IPS-NIHi7 (cell line): Measurements from ENCODE around the gene TMEM18.
A peak's percentile ranks its signal among the peaks of the same experiment; 100 is the strongest.

Experiments used
- DNase-seq: peaks from one replicate; pipeline ENCODE4 v3.0.0; 2012; ENCODE audit warnings: mixed read lengths; ENCODE audit errors: extremely low spot score

The TMEM18 gene

GRCh38 chr2:651951-652373, 25.2 kb downstream of the TMEM18 start:
- no peak for DNase-seq

GRCh38 chr2:650343-651310, 26.6 kb downstream of the TMEM18 start:
- no peak for DNase-seq

- DNase-seq, result no peak
Observed at GRCh38 chr2:649426-650342, 27.5 kb downstream of the TMEM18 start.

GRCh38 chr2:648476-649424, 28.5 kb downstream of the TMEM18 start:
- DNase-seq, result no peak

GRCh38 chr2:647691-648231, 29.4 kb downstream of the TMEM18 start:
- DNase-seq, result no peak

- no peak for DNase-seq
Observed at GRCh38 chr2:647003-647560, 30.1 kb downstream of the TMEM18 start.

GRCh38 chr2:644871-645270, 32.3 kb downstream of the TMEM18 start:
- DNase-seq, result no peak

GRCh38 chr2:643761-644160, 33.4 kb downstream of the TMEM18 start:
- DNase-seq, result no peak

- no peak for DNase-seq
Observed at GRCh38 chr2:643334-643733, 33.9 kb downstream of the TMEM18 start.

- DNase-seq, result no peak
Observed at GRCh38 chr2:641872-642815, 35.1 kb downstream of the TMEM18 start.

- DNase-seq, result no peak
Observed at GRCh38 chr2:641164-641871, 35.9 kb downstream of the TMEM18 start.

GRCh38 chr2:639703-640102, 37.5 kb downstream of the TMEM18 start:
- no peak for DNase-seq

GRCh38 chr2:637804-638203, 39.4 kb downstream of the TMEM18 start:
- DNase-seq, result no peak

- no peak for DNase-seq
Observed at GRCh38 chr2:637406-637776, 39.8 kb downstream of the TMEM18 start.

- DNase-seq, result peak; percentile 80
Observed at GRCh38 chr2:636641-637405, 40.4 kb downstream of the TMEM18 start.

GRCh38 chr2:635687-636621, 41.3 kb downstream of the TMEM18 start:
- no peak for DNase-seq
